OCI-LY7 (cell line): Measurements from ENCODE around the gene UBFD1. TPM values are rescaled to one million over a fixed set of nuclear protein-coding genes. Genes with fewer than 3 reads are reported as not detected.
A peak's percentile ranks its signal among the peaks of the same experiment; 100 is the strongest.

Source experiments
- BruUV-seq: library from RNA; stranded (reverse); fragments of 400-500 nt; replicated peaks from 2 replicates; lab custom pipeline; 2021; lab: Mats Ljungman, UMichigan
- CTCF ChIA-PET: fragments of 300-600 bp; sonication (Branson Sonifier 250); formaldehyde crosslinking; loops from one replicate; lab custom pipeline; 2022; ENCODE audit warnings: antibody characterized with exemption; ENCODE audit not compliant: unreplicated experiment; lab: Charles Lee
- POLR2A ChIA-PET: fragments of 300-600 bp; sonication (Branson Sonifier 250); formaldehyde crosslinking; loops from one replicate; lab custom pipeline; 2022; ENCODE audit warnings: antibody characterized with exemption; lab: Charles Lee
- DNase-seq: peaks from one replicate; pipeline ENCODE4 v3.0.0-alpha.2; 2015; ENCODE audit warnings: low spot score
- H2AFZ ChIP-seq: fragments of 200-600 bp; sonication (generic), shearing (Covaris generic); 2 replicates; pipeline ENCODE4 v1.6.1; 2014; ENCODE audit warnings: mild to moderate bottlenecking, antibody characterized with exemption, low read length, moderate library complexity
- H3K27ac ChIP-seq: fragments of 200-600 bp; sonication (generic); 2 replicates; pipeline ENCODE4 v1.5.1; 2014; ENCODE audit warnings: mixed run types, low read depth, mild to moderate bottlenecking, moderate library complexity, low read length, inconsistent platforms; ENCODE audit not compliant: poor library complexity, severe bottlenecking
- H3K36me3 ChIP-seq: fragments of 200-600 bp; sonication (generic); 2 replicates; pipeline ENCODE4 v1.6.1; 2014; ENCODE audit warnings: mild to moderate bottlenecking, antibody characterized with exemption, low read length, moderate library complexity, mixed read lengths; ENCODE audit not compliant: insufficient read depth
- H3K4me1 ChIP-seq: fragments of 200-600 bp; sonication (generic); 2 replicates; pipeline ENCODE4 v1.5.1; 2014; ENCODE audit warnings: mild to moderate bottlenecking, low read length; ENCODE audit not compliant: insufficient read depth, poor library complexity, severe bottlenecking
- H3K4me2 ChIP-seq: fragments of 200-600 bp; sonication (generic); 2 replicates; pipeline ENCODE4 v1.6.1; 2014; ENCODE audit warnings: mild to moderate bottlenecking, low read length
- H3K4me3 ChIP-seq: fragments of 200-600 bp; sonication (generic); 2 replicates; pipeline ENCODE4 v1.5.1; 2014; ENCODE audit warnings: mild to moderate bottlenecking, low read depth, low read length; ENCODE audit not compliant: poor library complexity, severe bottlenecking
- H3K79me2 ChIP-seq: fragments of 200-600 bp; sonication (generic); 2 replicates; pipeline ENCODE4 v1.6.1; 2016; ENCODE audit warnings: low read depth, mild to moderate bottlenecking, low read length, moderate library complexity, mixed read lengths; ENCODE audit not compliant: insufficient read depth
- H3K9me2 ChIP-seq: fragments of 200-600 bp; sonication (generic); 2 replicates; pipeline ENCODE4 v1.6.1; 2016; ENCODE audit warnings: mild to moderate bottlenecking, low read length, mixed read lengths; ENCODE audit not compliant: insufficient read depth
- H3K9me3 ChIP-seq: fragments of 200-600 bp; sonication (generic); 2 replicates; pipeline ENCODE4 v1.6.1; 2014; ENCODE audit warnings: mild to moderate bottlenecking, mixed run types, low read length, mixed read lengths
- H4K20me1 ChIP-seq: fragments of 200-600 bp; sonication (generic); 2 replicates; pipeline ENCODE4 v1.6.1; 2014; ENCODE audit warnings: mild to moderate bottlenecking, antibody characterized with exemption, low read length, moderate library complexity, mixed read lengths; ENCODE audit not compliant: insufficient read depth
- CTCF ChIP-seq: fragments of 200-600 bp; sonication (generic); conservative IDR thresholded peaks from 2 replicates; pipeline ENCODE4 v1.5.1; 2014; ENCODE audit warnings: mild to moderate bottlenecking, antibody characterized with exemption, low read length, moderate library complexity, mixed read lengths
- EZH2phosphoT487 ChIP-seq: fragments of 200-600 bp; sonication (generic); IDR thresholded peaks from 2 replicates; pipeline ENCODE4 v1.6.1; 2018; ENCODE audit warnings: low read depth, borderline replicate concordance, mild to moderate bottlenecking, mixed run types, antibody characterized with exemption, low read length, moderate library complexity, mixed read lengths
- intact Hi-C: fragments of 100-400 bp; cut with micrococcal nuclease; formaldehyde crosslinking; loops from one replicate; pipeline ENCODE4 v1.10.0; 2022; ENCODE audit not compliant: unreplicated experiment
- total RNA-seq, 2 experiments: library from RNA; depleted of rRNA in 1 of 2; stranded (reverse); fragments of >200 nt in 1 of 2; shearing (Covaris generic) in 1 of 2; gene quantifications; 2 replicates each; pipeline ENCODE4 v1.2.3, GENCODE V29; 2014 to 2022

The UBFD1 gene
- total RNA-seq, 2 experiments from 2014 or later: 42.4 to 67.1 TPM

DNA sequence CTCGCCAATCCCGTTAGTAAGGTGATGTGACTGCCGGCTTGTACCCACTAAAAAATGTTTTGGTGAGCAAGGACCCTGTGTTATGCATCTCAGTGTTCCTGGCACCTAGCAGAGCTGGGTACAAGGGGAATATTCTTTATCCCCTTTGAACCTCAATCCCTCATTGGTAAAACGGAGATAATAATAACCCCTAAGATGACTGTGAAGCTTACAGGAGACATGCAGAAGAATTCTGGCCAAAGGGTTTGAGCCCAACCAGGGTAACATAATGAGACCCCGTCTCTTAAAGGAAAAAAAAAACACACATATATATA lies 48.1 kb upstream of the UBFD1 start:
- Histone ChIP-seq H3K36me3 (peaks cover 59% of the 10 kb centered on the region), H2AFZ (no peak overlapping the region), H3K4me2 (peak overlapping the region; percentile 97), H3K27ac (peak overlapping the region; percentile 91), H3K9me2 (no peaks in the 10 kb centered on the region), H3K4me1 (peaks cover 62% of the 10 kb centered on the region), H3K9me3 (peaks cover 4% of the 10 kb centered on the region; the same call in 1 of the 2 replicates), H3K79me2 (peaks cover 65% of the 10 kb centered on the region), H3K4me3 (peak overlapping the region; percentile 99), H4K20me1 (peaks cover 43% of the 10 kb centered on the region)
- TF ChIP-seq EZH2phosphoT487: no peak
- TF ChIP-seq CTCF: no peak
- intact Hi-C loops: no loop called here
- ChIA-PET POLR2A (interaction anchor here (0.7 to 1.8 kb wide), 7 partner anchors 9 to 1591 kb away, joined by 3 to 7 read pairs (median 3); partner anchors contain the start of gene NDUFAB1), CTCF (no interaction called here)
- BruUV-seq: TSS peak; percentile 63
- DNase-seq: peak; percentile 33

DNA sequence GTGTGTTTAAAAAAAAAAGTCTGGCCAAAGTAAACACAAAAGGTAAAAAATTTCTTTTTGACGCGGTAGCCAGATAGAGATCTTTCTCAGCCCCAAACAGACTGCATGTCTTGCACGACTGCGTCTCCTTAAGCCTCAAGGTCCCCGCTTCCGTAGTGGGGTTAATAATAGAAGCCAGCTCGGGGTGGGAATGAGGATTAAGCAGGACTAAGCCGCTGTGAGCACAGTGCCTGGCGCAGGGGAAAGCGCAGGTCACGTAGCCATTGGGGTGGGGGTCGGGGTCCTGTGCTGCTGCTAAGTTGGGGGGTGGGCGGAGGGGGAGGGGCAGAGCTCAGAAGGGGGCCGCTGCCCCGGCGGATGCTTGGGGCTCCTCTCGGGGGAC lies 47.8 kb upstream of the UBFD1 start:
- Histone ChIP-seq H3K9me3 (peaks cover 4% of the 10 kb centered on the region; the same call in 1 of the 2 replicates), H2AFZ (no peak overlapping the region), H3K27ac (peak overlapping the region; percentile 91), H4K20me1 (peaks cover 40% of the 10 kb centered on the region), H3K79me2 (peaks cover 61% of the 10 kb centered on the region), H3K36me3 (peaks cover 58% of the 10 kb centered on the region), H3K4me2 (peak overlapping the region; percentile 97), H3K9me2 (no peaks in the 10 kb centered on the region), H3K4me3 (peak overlapping the region; percentile 99), H3K4me1 (peaks cover 62% of the 10 kb centered on the region)
- ChIA-PET POLR2A (interaction anchor here (1.0 to 1.8 kb wide), 5 partner anchors 9 to 87 kb away, joined by 3 to 7 read pairs (median 4); partner anchors contain the start of gene NDUFAB1), CTCF (no interaction called here)
- DNase-seq: peak; percentile 55
- intact Hi-C loops: loop anchor here (10.0 kb wide), 1 partner anchor 355 kb away; no protein-coding TSS in a partner anchor
- TF ChIP-seq CTCF (no peak), EZH2phosphoT487 (no peak)
- no TSS peak for BruUV-seq
